Esophagus muscularis mucosa (tissue), 4 donors: Measurements from ENCODE around the gene PTPRJ. TPM values are rescaled to one million over a fixed set of nuclear protein-coding genes. Genes with fewer than 3 reads are reported as not detected.
A peak's percentile ranks its signal among the peaks of the same experiment; 100 is the strongest.

Experiments used
- DNase-seq: peaks from one replicate; pipeline ENCODE4 v3.0.0-alpha.2; 2017; ENCODE audit errors: extremely low spot score
- H3K27ac ChIP-seq, 4 donors: fragments of 200-600 bp; sonication (generic); replicated peaks in 1 of 4; 1 replicate in 3 of 4; 2 replicates in 1 of 4; pipeline ENCODE4 v1.5.1; 2016 to 2019; ENCODE audit warnings: mild to moderate bottlenecking in 1 of 4
- H3K27me3 ChIP-seq, 4 donors: fragments of 200-600 bp; sonication (generic); one replicate each; pipeline versions ENCODE4 v1.5.1 to v1.6.0; 2016 to 2019
- H3K36me3 ChIP-seq, 4 donors: fragments of 200-600 bp; sonication (generic); one replicate each; pipeline ENCODE4 v1.5.1; 2016 to 2019
- H3K4me1 ChIP-seq, 4 donors: fragments of 200-600 bp; sonication (generic); one replicate each; pipeline ENCODE4 v1.5.1; 2016 to 2019
- H3K4me3 ChIP-seq, 4 donors: fragments of 200-600 bp; sonication (generic); 1 replicate in 2 of 4; 2 replicates in 2 of 4; pipeline ENCODE4 v1.5.1; 2016 to 2019; ENCODE audit warnings: mild to moderate bottlenecking in 4 of 4, moderate library complexity in 1 of 4
- H3K9me3 ChIP-seq, 4 donors: fragments of 200-600 bp; sonication (generic); 1 replicate in 3 of 4; 2 replicates in 1 of 4; pipeline ENCODE4 v1.5.1; 2016 to 2019
- EP300 ChIP-seq: sonication (generic); formaldehyde crosslinking; IDR thresholded peaks from one replicate; pipeline ENCODE4 v1.6.1; 2017; ENCODE audit warnings: antibody characterized with exemption
- POLR2A ChIP-seq: fragments of 450-650 bp; IDR thresholded peaks from one replicate; pipeline ENCODE4 v1.6.1; 2017; ENCODE audit warnings: antibody characterized with exemption, moderate library complexity, mild to moderate bottlenecking, low read depth
- POLR2AphosphoS5 ChIP-seq, 2 donors: sonication (generic); formaldehyde crosslinking; IDR thresholded peaks; one replicate each; pipeline ENCODE4 v1.6.1; 2017; ENCODE audit warnings: antibody characterized with exemption in 2 of 2
- WGBS: methylation state at CpG from one replicate; pipeline ENCODE4 v1.1.5; 2018; 5-methylcytosine and 5-hydroxymethylcytosine counted together
- intact Hi-C: fragments of 100-400 bp; cut with DNase I; formaldehyde crosslinking; loops from one replicate; pipeline ENCODE4 v1.15.1; 2023
- total RNA-seq, 4 donors: library from RNA; depleted of rRNA; stranded (reverse); fragments of >200 nt; gene quantifications; one replicate each; pipeline versions ENCODE4 v1.1.0 to v1.2.1, GENCODE V29; 2016
- TF ChIP-seq, protein P1 (sequence below), 3 experiments: fragments of 200-600 bp in 2 of 3; fragments of 450-650 bp in 1 of 3; sonication (generic) in 2 of 3; IDR thresholded peaks; one replicate each; pipeline ENCODE4 v1.5.1; 2017 to 2019; ENCODE audit warnings: antibody characterized with exemption in 3 of 3, mild to moderate bottlenecking in 2 of 3, moderate library complexity in 1 of 3

The PTPRJ gene
- total RNA-seq, 4 donors from 2014 or later = 8.3 to 14.1 (median 10.5) TPM

DNA sequence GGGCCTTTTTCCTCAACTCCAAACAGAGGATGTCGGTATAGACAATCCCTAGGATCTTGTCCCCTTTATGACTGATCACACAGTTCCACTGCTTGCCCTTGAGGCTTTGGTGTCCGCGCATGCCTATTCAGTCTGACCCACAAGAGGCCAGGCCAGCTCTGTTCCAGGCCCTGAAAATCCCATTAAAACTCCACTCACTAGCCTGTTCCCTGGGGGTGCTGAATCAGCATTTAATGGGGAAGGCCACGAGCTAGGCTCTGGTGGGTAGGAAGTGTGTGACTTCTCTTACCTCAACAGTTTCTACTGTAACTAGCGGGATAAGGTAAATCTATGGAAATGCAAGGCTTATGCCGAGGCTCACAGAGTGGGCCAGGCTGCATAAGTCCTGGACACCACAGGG, 117.7 kb downstream of the PTPRJ start:
- Histone ChIP-seq H3K4me1 (peaks cover 28 to 33% (median 31%) of the 10 kb centered on the region in 4 donors), H3K9me3 (no peaks in the 10 kb centered on the region), H3K27me3 (peaks cover 0 to 15% (median 3%) of the 10 kb centered on the region in 4 donors), H3K36me3 (no peaks in the 10 kb centered on the region), H3K27ac (no peak overlapping the region), H3K4me3 (no peak overlapping the region)
- 93% methylated on average over 6 of the region's 6 CpGs for WGBS
- intact Hi-C loops = no loop called here
- TF ChIP-seq POLR2AphosphoS5 (IDR thresholded peaks at IDR 0.05) (no peak), POLR2A (no peak), EP300 (no peak)
- TF ChIP-seq, protein P1, sequence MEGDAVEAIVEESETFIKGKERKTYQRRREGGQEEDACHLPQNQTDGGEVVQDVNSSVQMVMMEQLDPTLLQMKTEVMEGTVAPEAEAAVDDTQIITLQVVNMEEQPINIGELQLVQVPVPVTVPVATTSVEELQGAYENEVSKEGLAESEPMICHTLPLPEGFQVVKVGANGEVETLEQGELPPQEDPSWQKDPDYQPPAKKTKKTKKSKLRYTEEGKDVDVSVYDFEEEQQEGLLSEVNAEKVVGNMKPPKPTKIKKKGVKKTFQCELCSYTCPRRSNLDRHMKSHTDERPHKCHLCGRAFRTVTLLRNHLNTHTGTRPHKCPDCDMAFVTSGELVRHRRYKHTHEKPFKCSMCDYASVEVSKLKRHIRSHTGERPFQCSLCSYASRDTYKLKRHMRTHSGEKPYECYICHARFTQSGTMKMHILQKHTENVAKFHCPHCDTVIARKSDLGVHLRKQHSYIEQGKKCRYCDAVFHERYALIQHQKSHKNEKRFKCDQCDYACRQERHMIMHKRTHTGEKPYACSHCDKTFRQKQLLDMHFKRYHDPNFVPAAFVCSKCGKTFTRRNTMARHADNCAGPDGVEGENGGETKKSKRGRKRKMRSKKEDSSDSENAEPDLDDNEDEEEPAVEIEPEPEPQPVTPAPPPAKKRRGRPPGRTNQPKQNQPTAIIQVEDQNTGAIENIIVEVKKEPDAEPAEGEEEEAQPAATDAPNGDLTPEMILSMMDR (IDR thresholded peaks at IDR 0.05) = no peak
- peak; percentile 84 for DNase-seq

DNA sequence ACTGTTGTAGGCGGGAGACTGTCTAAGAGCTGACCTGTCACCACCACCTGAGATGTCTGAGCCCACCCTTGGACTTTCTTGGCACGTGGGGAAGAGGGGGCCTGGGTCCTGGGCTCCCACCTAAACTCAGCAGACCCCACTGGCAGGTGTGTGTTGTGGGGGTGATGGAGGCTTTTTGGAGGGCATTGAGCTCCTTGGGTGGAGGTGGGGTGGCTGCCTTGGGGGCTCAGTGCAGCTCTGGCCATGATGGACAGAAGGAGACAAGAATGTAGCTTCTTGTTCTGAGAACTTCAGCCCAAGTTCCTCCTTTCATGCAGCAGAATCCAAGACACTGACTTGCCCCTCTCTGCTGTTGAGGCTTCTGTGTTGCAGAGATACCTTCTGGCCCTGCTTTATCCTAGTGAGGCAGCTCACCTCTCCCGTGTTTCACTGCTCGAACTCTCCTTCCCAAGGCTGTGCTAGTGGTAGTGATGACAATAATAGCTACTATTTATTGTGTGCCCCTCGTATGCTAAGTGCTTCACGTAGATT, 119.6 kb downstream of the PTPRJ start:
- Histone ChIP-seq H3K36me3 (no peaks in the 10 kb centered on the region), H3K4me1 (peaks cover 10 to 29% (median 17%) of the 10 kb centered on the region in 4 donors), H3K27ac (no peak overlapping the region), H3K4me3 (no peak overlapping the region), H3K9me3 (no peaks in the 10 kb centered on the region), H3K27me3 (peaks cover 0 to 15% (median 3%) of the 10 kb centered on the region in 4 donors)
- DNase-seq = peak; percentile 80
- intact Hi-C loops = no loop called here
- TF ChIP-seq EP300 (no peak), POLR2AphosphoS5 (IDR thresholded peaks at IDR 0.05) (no peak), POLR2A (no peak)
- TF ChIP-seq, protein P1 (IDR thresholded peaks at IDR 0.05) = no peak
- 97% methylated on average over 6 of the region's 6 CpGs for WGBS

DNA sequence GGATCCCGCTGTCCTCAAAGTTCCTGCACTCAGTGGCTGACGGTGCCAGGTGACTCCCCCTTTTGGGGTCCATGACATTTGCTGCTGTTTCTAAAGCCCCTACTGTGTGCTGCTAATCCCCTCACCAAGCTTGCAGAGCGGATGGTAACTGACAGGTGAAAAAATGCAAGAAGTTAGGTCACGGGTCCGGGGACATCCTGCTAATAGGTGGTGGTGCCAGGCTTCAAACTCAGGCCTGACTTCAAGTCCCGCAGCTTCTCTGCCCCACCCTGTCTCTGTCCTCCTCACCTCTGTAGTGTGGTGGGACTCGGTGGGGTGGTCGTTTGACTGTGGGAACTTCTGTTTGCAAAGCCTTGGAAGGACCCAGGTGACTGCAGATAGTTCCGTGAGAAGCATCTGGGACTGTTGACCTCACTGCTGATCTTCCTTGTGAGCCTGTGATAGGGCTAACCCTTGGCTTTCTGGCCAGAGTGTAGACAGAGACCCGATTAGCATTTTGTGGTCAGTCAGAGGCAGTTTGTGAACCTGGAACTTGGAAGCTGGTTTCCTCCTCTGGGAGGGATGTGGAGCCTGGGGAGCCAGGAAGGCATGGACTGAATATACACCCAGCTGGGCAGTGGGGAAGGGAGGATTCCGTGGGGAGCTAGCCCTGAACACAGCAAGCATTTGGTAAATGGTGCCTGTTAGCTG, 120.8 kb downstream of the PTPRJ start:
- H3K4me3 ChIP-seq = no peak overlapping the region
- DNase-seq = peak; percentile 60
- H3K27ac ChIP-seq = no peak overlapping the region
- peaks cover 9 to 29% (median 17%) of the 10 kb centered on the region in 4 donors for H3K4me1 ChIP-seq
- no peaks in the 10 kb centered on the region for H3K9me3 ChIP-seq
- no peak for TF ChIP-seq POLR2A
- no peak for TF ChIP-seq EP300
- no peak for TF ChIP-seq POLR2AphosphoS5 (IDR thresholded peaks at IDR 0.05)
- TF ChIP-seq, protein P1 (IDR thresholded peaks at IDR 0.05) = no peak
- no peaks in the 10 kb centered on the region for H3K36me3 ChIP-seq
- intact Hi-C loops = no loop called here
- WGBS = 79% methylated on average over 11 of the region's 11 CpGs
- peaks cover 0 to 10% (median 0%) of the 10 kb centered on the region in 4 donors for H3K27me3 ChIP-seq

DNA sequence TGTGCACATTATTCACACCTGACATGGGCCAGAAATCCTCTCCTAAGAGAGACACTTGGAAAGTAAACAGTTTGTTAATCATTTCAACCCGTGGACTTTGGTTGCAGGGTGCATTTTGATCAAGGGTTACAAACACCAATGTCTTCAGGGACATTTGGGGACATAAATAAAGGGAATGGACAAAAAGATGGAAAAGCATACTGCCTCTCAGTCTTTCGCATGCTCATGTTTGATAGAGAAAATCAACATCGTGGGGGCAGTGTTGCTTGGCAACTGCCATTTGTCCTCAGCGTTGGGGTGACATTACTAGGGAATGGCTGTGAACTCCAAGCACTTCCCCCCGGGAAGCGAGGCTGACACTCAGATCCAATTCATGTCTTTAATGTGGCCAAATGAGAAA, 121.6 kb downstream of the PTPRJ start:
- peak; percentile 70 for DNase-seq
- intact Hi-C loops = no loop called here
- peaks cover 5 to 27% (median 16%) of the 10 kb centered on the region in 4 donors for H3K4me1 ChIP-seq
- no peak overlapping the region for H3K4me3 ChIP-seq
- no peak overlapping the region for H3K27ac ChIP-seq
- WGBS = 62% methylated on average over 6 of the region's 6 CpGs
- H3K9me3 ChIP-seq = no peaks in the 10 kb centered on the region
- TF ChIP-seq POLR2AphosphoS5 (IDR thresholded peaks at IDR 0.05) (no peak), POLR2A (no peak), EP300 (no peak)
- TF ChIP-seq, protein P1 (IDR thresholded peaks at IDR 0.05) = no peak
- peaks cover 0 to 8% (median 0%) of the 10 kb centered on the region in 4 donors for H3K27me3 ChIP-seq
- no peaks in the 10 kb centered on the region for H3K36me3 ChIP-seq
